ENCODE measurements around the gene TRAF7.

The TRAF7 gene

DNA sequence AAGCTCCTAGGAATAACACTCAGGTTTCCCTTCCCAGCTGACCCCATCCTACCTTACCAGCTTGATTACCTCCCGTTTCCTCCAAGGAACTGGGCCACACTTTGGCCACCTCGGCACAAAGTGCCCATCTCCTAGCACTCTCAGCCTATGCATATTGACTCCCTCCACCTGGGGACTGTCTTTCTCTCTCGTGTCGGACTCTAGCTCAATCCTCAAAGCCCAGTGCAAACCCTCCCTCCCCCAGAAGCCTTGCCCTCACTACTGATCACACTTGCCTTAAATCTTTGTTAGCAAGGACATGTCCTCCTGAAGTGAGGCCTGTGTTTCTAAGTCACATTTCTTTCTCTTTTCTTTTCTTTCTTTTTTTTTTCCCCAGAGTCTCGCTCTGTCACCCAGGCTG is 9.7 kb upstream of the TRAF7 start:
- TF ChIP-seq, protein P1, sequence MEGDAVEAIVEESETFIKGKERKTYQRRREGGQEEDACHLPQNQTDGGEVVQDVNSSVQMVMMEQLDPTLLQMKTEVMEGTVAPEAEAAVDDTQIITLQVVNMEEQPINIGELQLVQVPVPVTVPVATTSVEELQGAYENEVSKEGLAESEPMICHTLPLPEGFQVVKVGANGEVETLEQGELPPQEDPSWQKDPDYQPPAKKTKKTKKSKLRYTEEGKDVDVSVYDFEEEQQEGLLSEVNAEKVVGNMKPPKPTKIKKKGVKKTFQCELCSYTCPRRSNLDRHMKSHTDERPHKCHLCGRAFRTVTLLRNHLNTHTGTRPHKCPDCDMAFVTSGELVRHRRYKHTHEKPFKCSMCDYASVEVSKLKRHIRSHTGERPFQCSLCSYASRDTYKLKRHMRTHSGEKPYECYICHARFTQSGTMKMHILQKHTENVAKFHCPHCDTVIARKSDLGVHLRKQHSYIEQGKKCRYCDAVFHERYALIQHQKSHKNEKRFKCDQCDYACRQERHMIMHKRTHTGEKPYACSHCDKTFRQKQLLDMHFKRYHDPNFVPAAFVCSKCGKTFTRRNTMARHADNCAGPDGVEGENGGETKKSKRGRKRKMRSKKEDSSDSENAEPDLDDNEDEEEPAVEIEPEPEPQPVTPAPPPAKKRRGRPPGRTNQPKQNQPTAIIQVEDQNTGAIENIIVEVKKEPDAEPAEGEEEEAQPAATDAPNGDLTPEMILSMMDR (IDR thresholded peaks at IDR 0.05; ENCODE audit: borderline replicate concordance, control extremely low read depth, extremely low read depth, insufficient read depth, missing control alignments): no peak
- in situ Hi-C loops (cut with MboI; ENCODE audit: low sequenced_read_pairs, unreplicated experiment): no loop called here
- DNase-seq (ENCODE audit: low spot score): no peak

DNA sequence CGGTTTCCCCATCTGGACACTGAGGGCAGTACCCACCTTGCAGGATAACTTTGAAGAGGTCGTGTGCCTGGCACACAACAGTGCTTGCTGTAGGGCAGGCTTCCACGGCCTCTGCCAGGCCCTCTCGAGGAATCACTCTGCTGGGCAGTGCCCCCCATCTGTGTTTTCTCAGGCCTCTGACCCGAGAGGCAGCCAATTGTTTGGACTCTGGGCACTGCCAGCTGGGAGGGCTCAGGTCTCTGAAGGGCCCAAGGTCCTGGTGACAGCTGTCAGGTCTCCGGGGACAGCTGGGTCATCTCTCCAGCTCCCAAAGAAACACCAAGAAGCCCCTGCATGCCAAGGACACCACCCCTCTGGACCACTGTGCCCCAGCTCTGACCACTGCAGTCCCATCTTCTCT is 8.2 kb upstream of the TRAF7 start:
- TF ChIP-seq, protein P1 (IDR thresholded peaks at IDR 0.05; ENCODE audit: borderline replicate concordance, control extremely low read depth, extremely low read depth, insufficient read depth, missing control alignments): no peak
- in situ Hi-C loops (cut with MboI; ENCODE audit: low sequenced_read_pairs, unreplicated experiment): no loop called here
- DNase-seq (ENCODE audit: low spot score): no peak

DNA sequence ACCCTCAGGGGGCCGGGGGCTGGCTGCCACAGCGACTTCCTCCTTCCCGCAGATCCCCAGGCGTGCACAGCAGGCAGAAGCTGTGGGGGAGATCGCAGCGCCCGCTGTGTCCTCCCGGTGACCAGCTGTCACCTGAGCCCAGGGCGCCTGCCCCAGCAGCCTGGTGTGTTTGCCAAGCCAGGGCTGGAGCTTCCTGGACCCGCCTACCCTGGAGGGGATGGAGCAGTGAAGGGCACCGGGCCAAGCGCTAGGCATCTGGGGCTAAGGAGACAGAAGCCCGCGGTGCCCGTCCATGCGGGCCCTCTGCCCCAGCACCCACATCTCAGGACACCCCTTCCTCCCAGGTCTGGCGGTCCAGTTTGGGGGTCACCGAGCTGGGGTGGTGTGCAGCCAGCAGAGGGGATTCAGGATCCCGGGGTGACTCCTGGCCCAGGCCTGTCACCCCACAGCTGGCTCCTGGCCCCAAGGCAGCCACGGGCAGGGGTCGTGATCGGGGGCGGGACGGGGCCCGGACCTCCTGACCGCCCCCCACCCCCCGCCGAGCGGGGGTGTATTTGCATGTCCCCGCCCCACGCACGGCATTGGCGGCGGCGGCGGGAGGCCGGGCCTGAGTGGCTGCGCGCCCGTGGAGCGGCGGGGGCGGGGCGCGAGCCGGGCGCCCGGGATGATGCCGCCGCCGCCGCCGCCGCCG is 7.5 kb upstream of the TRAF7 start, which contains the start of gene RAB26:
RAB26 (plus strand) TSS at position 645 of the 691 bp plus-strand sequence. CDS start 159 bp downstream, outside the sequence.
- DNase-seq (ENCODE audit: low spot score): peak; percentile 71
- in situ Hi-C loops (cut with MboI; ENCODE audit: low sequenced_read_pairs, unreplicated experiment): no loop called here
- TF ChIP-seq, protein P1 (IDR thresholded peaks at IDR 0.05; ENCODE audit: borderline replicate concordance, control extremely low read depth, extremely low read depth, insufficient read depth, missing control alignments): no peak

DNA sequence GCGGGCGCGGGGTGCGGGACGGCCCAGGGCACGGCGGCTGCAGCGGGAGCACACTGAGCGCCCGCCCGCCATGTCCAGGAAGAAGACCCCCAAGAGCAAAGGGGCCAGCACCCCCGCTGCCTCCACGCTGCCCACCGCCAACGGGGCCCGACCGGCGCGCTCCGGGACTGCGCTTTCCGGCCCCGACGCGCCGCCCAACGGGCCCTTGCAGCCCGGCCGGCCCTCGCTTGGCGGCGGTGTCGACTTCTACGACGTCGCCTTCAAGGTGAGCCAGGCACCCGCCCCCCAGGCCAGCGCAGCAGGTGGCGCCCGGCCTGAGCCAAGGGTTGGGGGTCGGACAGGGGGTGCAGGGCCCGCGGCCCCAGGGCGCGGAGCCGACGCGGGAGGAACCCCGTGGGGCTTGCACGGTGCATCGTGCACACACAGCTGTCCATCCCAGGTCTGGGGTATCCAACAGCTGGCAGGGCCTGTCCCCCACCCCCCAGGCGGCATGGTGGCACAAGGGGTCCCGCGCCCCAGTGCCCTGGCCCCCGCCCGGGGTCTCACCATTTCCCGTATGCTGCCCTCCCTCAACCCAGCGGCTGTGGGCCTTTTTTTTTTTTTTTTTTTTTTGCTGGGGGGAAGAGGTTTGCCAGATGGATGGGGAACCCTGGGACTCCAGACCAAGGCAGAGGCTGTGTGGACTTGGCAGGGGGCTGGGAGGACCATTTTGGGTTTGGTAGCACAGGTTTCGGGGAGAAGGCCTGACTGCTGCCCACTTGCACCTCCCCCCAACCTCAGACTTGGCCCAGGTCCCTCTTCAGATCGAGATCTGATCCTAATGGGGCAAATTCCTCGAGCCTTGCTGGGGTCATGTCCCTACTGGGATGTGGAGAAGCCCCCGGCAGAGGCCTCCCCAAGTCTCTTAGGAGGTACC is 6.6 kb upstream of the TRAF7 start:
- peak; percentile 64 for DNase-seq (ENCODE audit: low spot score)
- in situ Hi-C loops (cut with MboI; ENCODE audit: low sequenced_read_pairs, unreplicated experiment): no loop called here

DNA sequence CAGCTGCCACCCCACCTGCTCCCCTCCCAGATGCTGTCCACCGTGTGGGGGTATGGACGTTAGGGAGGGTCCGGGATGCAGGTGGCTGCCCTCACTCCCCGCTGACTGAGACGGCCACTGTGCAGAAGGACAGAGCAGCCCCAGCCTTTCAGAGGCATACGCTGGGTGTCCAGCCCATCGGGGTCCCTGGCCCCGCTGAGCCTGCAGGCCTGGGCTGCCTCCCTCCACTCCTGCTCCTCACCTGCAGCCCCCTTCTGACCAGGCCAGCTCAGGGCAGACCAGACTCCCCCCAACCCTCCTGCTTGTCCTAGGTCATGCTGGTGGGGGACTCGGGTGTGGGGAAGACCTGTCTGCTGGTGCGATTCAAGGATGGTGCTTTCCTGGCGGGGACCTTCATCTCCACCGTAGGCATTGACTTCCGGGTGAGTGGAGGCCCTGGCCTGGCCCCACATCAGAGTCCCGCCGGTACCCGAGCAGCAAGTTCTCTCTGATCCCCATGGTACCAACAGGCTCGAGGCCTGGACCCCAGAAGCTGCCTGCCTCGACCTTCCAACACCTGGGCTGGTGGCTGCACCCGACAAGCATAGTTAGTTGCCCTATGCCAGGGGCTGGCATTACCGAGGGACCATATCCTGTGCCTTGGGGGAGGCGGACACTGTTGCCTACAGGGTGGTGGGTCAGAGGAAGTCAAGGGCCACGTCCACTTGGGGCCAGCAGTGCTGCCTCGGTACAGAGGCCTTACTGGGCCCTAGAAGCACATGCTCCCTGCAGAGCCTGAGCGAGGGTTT is 5.8 kb upstream of the TRAF7 start:
- in situ Hi-C loops (cut with MboI; ENCODE audit: low sequenced_read_pairs, unreplicated experiment): no loop called here
- DNase-seq (ENCODE audit: low spot score): no peak
- TF ChIP-seq, protein P1 (IDR thresholded peaks at IDR 0.05; ENCODE audit: borderline replicate concordance, control extremely low read depth, extremely low read depth, insufficient read depth, missing control alignments): no peak

More for the DNA sequence above, 6.6 kb upstream of the TRAF7 start:
- TF ChIP-seq, protein P1 (IDR thresholded peaks at IDR 0.05; ENCODE audit: borderline replicate concordance, control extremely low read depth, extremely low read depth, insufficient read depth, missing control alignments): no peak
